ENCODE measurements around the gene SQOR.

Gene SQOR

DNA sequence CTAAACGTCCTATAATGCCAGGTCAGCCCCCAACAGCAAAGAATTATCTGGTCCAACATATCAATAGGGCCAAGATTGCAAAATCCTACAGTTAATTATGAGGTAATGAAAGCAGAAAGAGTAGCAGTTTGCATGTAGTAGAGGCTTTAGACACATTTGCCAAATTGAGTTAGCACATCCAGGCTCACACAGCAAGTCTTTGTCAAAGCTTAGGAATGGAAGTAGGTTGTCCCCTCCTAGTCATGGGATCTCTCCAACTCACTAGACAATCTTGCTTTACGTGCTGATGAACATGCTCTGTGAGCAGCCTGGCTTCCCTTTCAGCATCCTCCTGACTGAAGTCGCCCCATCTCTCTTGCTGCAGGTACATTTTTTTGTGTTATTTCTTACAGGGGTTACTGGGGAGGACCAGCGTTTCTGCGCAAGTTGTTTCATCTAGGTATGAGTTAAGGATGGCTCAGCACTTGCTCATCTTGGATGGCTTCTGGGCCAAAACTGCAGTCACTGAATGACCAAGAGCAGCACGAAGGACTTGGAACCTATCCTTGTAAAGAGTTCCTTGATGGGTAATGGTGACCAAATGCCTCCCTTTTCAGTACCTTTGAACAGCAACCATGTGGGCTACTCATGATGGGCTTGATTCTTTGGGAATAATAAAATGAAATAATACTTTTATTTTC lies 55.9 kb downstream of the SQOR start:
- no peaks in the 10 kb centered on the region for H3K79me2 ChIP-seq (ENCODE audit: control insufficient read depth, low read length)
- H3K4me2 ChIP-seq (ENCODE audit: low read length): no peak overlapping the region
- H3K9me3 ChIP-seq (ENCODE audit: control insufficient read depth, insufficient read depth, low read length): no peaks in the 10 kb centered on the region
- H3K4me1 ChIP-seq (ENCODE audit: control insufficient read depth, low read length): no peaks in the 10 kb centered on the region
- TF ChIP-seq, protein P1, sequence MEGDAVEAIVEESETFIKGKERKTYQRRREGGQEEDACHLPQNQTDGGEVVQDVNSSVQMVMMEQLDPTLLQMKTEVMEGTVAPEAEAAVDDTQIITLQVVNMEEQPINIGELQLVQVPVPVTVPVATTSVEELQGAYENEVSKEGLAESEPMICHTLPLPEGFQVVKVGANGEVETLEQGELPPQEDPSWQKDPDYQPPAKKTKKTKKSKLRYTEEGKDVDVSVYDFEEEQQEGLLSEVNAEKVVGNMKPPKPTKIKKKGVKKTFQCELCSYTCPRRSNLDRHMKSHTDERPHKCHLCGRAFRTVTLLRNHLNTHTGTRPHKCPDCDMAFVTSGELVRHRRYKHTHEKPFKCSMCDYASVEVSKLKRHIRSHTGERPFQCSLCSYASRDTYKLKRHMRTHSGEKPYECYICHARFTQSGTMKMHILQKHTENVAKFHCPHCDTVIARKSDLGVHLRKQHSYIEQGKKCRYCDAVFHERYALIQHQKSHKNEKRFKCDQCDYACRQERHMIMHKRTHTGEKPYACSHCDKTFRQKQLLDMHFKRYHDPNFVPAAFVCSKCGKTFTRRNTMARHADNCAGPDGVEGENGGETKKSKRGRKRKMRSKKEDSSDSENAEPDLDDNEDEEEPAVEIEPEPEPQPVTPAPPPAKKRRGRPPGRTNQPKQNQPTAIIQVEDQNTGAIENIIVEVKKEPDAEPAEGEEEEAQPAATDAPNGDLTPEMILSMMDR (IDR thresholded peaks at IDR 0.05; ENCODE audit: low read depth, low read length, poor library complexity, severe bottlenecking): no peak
- TF ChIP-seq EZH2phosphoT487 (IDR thresholded peaks at IDR 0.05; ENCODE audit: borderline replicate concordance, low read length): no peak
- no peaks in the 10 kb centered on the region for H3K36me3 ChIP-seq (ENCODE audit: control insufficient read depth, low read length)
- H3K27ac ChIP-seq (ENCODE audit: low read depth, low read length): no peak overlapping the region
- H3K9me2 ChIP-seq (replicated peaks; ENCODE audit: control insufficient read depth, low read length): no peaks in the 10 kb centered on the region
- no peak overlapping the region for H3K4me3 ChIP-seq (ENCODE audit: low read length)
- no peaks in the 10 kb centered on the region for H3F3A ChIP-seq (ENCODE audit: control insufficient read depth, insufficient read depth)
- H4K20me1 ChIP-seq (ENCODE audit: control insufficient read depth, insufficient read depth, low read depth, low read length): no peaks in the 10 kb centered on the region
- H3K27me3 ChIP-seq (ENCODE audit: control insufficient read depth, low read length): no peaks in the 10 kb centered on the region; the same call in 1 of the 2 replicates

DNA sequence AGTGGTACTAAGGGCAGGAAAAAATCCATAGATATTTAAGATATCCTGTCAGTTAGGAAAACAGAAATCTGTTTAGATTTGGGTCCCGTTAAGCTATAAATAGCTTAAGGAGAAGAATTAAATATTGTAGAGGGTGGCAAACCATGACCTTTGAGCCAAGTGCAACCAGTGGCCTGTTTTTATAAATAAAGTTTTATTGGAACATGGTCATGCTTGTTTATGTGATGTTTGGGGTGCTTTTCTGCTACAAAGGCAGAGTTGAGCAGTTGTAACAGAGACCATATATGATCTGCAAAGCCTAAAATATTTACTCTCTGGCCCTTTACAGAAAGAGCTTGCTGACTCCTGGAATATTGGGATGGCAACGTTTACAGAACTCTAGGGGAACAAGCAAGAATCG lies 66.3 kb downstream of the SQOR start:
- H3K4me3 ChIP-seq (ENCODE audit: low read length): no peak overlapping the region
- peaks cover 6% of the 10 kb centered on the region for H3F3A ChIP-seq (ENCODE audit: control insufficient read depth, insufficient read depth)
- H4K20me1 ChIP-seq (ENCODE audit: control insufficient read depth, insufficient read depth, low read depth, low read length): no peaks in the 10 kb centered on the region
- H3K36me3 ChIP-seq (ENCODE audit: control insufficient read depth, low read length): no peaks in the 10 kb centered on the region
- no peaks in the 10 kb centered on the region for H3K9me2 ChIP-seq (replicated peaks; ENCODE audit: control insufficient read depth, low read length)
- no peak overlapping the region for H3K4me2 ChIP-seq (ENCODE audit: low read length)
- H3K27me3 ChIP-seq (ENCODE audit: control insufficient read depth, low read length): no peaks in the 10 kb centered on the region
- no peak overlapping the region for H3K27ac ChIP-seq (ENCODE audit: low read depth, low read length)
- H3K79me2 ChIP-seq (ENCODE audit: control insufficient read depth, low read length): no peaks in the 10 kb centered on the region
- H3K4me1 ChIP-seq (ENCODE audit: control insufficient read depth, low read length): peaks cover 16% of the 10 kb centered on the region
- TF ChIP-seq EZH2phosphoT487 (IDR thresholded peaks at IDR 0.05; ENCODE audit: borderline replicate concordance, low read length): no peak
- TF ChIP-seq, protein P1 (IDR thresholded peaks at IDR 0.05; ENCODE audit: low read depth, low read length, poor library complexity, severe bottlenecking): no peak
- H3K9me3 ChIP-seq (ENCODE audit: control insufficient read depth, insufficient read depth, low read length): no peaks in the 10 kb centered on the region

DNA sequence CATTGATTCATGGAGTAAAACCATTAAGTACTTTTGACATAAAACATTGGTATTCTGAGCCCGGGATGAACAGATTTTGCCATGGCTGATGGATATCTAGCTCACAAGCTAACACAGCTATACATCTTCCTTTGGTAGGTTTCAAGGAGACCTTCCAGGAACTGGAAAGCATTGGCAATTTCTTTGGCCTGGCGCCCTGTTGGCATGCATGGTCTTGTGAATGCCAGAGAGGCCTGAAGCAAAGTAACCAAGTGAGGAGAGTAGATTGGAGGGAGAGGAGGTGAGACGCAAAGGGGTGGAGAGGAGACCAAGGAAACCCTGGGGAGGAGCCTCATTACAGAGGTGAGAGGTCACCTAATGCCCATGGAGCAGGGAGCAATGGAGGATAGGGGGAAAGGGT lies 67.2 kb downstream of the SQOR start:
- Histone ChIP-seq H3K27me3 (ENCODE audit: control insufficient read depth, low read length) (no peaks in the 10 kb centered on the region), H3F3A (ENCODE audit: control insufficient read depth, insufficient read depth) (peaks cover 6% of the 10 kb centered on the region), H3K4me3 (ENCODE audit: low read length) (no peak overlapping the region), H3K4me2 (ENCODE audit: low read length) (no peak overlapping the region), H3K79me2 (ENCODE audit: control insufficient read depth, low read length) (no peaks in the 10 kb centered on the region), H3K4me1 (ENCODE audit: control insufficient read depth, low read length) (peaks cover 19% of the 10 kb centered on the region), H3K9me2 (replicated peaks; ENCODE audit: control insufficient read depth, low read length) (no peaks in the 10 kb centered on the region), H3K9me3 (ENCODE audit: control insufficient read depth, insufficient read depth, low read length) (no peaks in the 10 kb centered on the region), H3K27ac (ENCODE audit: low read depth, low read length) (no peak overlapping the region), H4K20me1 (ENCODE audit: control insufficient read depth, insufficient read depth, low read depth, low read length) (no peaks in the 10 kb centered on the region), H3K36me3 (ENCODE audit: control insufficient read depth, low read length) (no peaks in the 10 kb centered on the region)
- TF ChIP-seq EZH2phosphoT487 (IDR thresholded peaks at IDR 0.05; ENCODE audit: borderline replicate concordance, low read length): no peak
- TF ChIP-seq, protein P1 (IDR thresholded peaks at IDR 0.05; ENCODE audit: low read depth, low read length, poor library complexity, severe bottlenecking): no peak
